ENCODE measurements around the gene SLC7A4.

GRCh38 chr22:21043860-21044535 is 11.6 kb upstream of the SLC7A4 start:
- TF ChIP-seq, protein P1, sequence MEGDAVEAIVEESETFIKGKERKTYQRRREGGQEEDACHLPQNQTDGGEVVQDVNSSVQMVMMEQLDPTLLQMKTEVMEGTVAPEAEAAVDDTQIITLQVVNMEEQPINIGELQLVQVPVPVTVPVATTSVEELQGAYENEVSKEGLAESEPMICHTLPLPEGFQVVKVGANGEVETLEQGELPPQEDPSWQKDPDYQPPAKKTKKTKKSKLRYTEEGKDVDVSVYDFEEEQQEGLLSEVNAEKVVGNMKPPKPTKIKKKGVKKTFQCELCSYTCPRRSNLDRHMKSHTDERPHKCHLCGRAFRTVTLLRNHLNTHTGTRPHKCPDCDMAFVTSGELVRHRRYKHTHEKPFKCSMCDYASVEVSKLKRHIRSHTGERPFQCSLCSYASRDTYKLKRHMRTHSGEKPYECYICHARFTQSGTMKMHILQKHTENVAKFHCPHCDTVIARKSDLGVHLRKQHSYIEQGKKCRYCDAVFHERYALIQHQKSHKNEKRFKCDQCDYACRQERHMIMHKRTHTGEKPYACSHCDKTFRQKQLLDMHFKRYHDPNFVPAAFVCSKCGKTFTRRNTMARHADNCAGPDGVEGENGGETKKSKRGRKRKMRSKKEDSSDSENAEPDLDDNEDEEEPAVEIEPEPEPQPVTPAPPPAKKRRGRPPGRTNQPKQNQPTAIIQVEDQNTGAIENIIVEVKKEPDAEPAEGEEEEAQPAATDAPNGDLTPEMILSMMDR (IDR thresholded peaks at IDR 0.05; ENCODE audit: low read length) = no peak
- no peak for TF ChIP-seq EZH2phosphoT487 (IDR thresholded peaks at IDR 0.05; ENCODE audit: low read length)

Data from MM.1S (cell line).